Peyer's patch (tissue), 4 donors: Measurements from ENCODE around the gene SIGLEC9.

ENCODE experiments used
- POLR2A ChIP-seq, 2 donors: fragments of 450-650 bp; IDR thresholded peaks; one replicate each; pipeline ENCODE4 v1.5.1; 2017; ENCODE audit warnings: antibody characterized with exemption in 2 of 2, mild to moderate bottlenecking in 2 of 2, moderate library complexity in 2 of 2
- TF ChIP-seq, protein P1 (sequence below), 6 experiments: fragments of 450-650 bp in 4 of 6; fragments of 200-600 bp in 2 of 6; sonication (generic) in 1 of 6; IDR thresholded peaks; one replicate each; pipeline ENCODE4 v1.5.1; 2017 to 2019; ENCODE audit warnings: antibody characterized with exemption in 6 of 6, mild to moderate bottlenecking in 3 of 6, moderate library complexity in 1 of 6

DNA sequence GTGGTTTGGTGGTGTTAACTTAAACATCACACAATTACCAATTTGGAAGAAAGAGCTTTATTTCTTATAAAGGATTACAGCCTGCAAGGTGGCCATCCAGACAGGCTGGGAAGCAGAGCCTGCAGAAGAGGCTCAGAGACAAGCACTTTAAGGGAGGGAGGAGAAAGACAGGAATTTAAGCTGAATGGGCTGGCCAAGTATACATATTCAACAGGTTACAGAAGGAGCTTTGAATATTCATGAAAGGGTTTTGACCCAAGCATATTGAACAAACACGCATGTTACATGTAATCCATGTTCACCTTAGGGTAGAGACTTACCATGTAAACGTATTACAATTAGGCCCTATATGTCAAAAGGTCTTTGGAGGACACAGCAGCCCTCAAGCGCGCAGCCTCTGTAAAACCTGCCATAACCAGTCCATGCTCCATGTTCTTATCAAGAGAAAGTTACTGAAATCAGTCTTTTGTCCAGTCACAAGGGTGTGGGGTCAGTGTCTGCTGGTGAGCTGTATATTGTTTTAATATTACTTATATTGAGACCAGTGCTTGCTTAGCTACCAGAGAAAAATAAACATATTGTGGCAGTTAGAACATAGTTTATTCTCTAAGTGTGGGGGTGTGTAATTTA is 37.3 kb downstream of the SIGLEC9 start:
- TF ChIP-seq, protein P1, sequence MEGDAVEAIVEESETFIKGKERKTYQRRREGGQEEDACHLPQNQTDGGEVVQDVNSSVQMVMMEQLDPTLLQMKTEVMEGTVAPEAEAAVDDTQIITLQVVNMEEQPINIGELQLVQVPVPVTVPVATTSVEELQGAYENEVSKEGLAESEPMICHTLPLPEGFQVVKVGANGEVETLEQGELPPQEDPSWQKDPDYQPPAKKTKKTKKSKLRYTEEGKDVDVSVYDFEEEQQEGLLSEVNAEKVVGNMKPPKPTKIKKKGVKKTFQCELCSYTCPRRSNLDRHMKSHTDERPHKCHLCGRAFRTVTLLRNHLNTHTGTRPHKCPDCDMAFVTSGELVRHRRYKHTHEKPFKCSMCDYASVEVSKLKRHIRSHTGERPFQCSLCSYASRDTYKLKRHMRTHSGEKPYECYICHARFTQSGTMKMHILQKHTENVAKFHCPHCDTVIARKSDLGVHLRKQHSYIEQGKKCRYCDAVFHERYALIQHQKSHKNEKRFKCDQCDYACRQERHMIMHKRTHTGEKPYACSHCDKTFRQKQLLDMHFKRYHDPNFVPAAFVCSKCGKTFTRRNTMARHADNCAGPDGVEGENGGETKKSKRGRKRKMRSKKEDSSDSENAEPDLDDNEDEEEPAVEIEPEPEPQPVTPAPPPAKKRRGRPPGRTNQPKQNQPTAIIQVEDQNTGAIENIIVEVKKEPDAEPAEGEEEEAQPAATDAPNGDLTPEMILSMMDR (IDR thresholded peaks at IDR 0.05) = no peak
- no peak for TF ChIP-seq POLR2A (IDR thresholded peaks at IDR 0.05)
